HEK293T (cell line): ENCODE data around the gene NLGN3.

Experiments used
- ELF4 ChIP-seq: fragments of 450-650 bp; IDR thresholded peaks from 2 replicates; pipeline ENCODE4 v1.6.1; 2017; ENCODE audit warnings: antibody characterized with exemption
- FOXM1 ChIP-seq: fragments of 450-650 bp; IDR thresholded peaks from 2 replicates; pipeline ENCODE4 v1.6.1; 2017; ENCODE audit warnings: mild to moderate bottlenecking, borderline replicate concordance
- PKNOX1 ChIP-seq: fragments of 450-650 bp; IDR thresholded peaks from 2 replicates; pipeline ENCODE4 v1.6.1; 2016
- SP1 ChIP-seq: fragments of 450-650 bp; IDR thresholded peaks from 2 replicates; pipeline ENCODE4 v1.6.1; 2017
- TARDBP ChIP-seq: fragments of 450-650 bp; IDR thresholded peaks from 2 replicates; pipeline ENCODE4 v1.6.1; 2016

GRCh38 chrX:71160475-71160874, 15.8 kb downstream of the NLGN3 start:
- no peak for TF ChIP-seq FOXM1
- TF ChIP-seq PKNOX1 = no peak
- TF ChIP-seq ELF4 = no peak
- TF ChIP-seq TARDBP = no peak
- TF ChIP-seq SP1 = no peak
